ENCODE results near the gene KIRREL1.
A peak's percentile ranks its signal among the peaks of the same experiment; 100 is the strongest.

KIRREL1 gene

DNA sequence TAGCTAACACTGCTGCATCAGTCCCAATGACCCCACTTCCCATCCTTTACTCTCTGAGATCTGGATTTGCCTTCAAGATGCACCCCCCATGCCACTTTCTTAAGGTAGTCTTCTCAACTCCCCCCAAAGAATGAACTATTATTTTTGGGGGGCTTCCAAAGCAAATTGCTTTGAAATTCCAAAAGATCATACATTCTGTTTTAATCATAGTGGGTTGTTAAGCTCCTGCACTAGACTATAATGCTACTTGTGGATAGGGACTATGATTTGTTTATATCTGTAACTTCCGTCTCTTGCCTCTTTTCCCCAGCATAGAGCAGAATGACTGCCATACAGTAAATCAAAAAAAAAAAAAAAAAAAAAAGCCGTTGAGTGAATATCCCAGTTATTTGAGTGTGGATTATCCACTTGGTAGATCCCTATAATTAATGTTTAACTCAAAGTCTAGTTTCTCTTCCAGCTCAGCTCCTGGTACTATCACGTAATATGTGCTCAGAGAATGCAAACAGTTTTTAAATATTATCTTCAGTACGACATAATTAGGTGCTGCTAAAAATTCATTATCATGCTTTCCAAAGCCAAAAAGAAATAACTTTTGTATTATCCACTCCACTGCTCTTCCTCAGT lies 26.9 kb downstream of the KIRREL1 start:
- ChIA-PET CTCF (interaction anchor here (1.2 to 3.2 kb wide), 2 partner anchors 15 to 17 kb away, joined by 4 to 10 read pairs; no protein-coding TSS in a partner anchor), POLR2A (interaction anchor here (1.0 kb wide), 1 partner anchor 22 kb away, joined by 4 read pairs; no protein-coding TSS in a partner anchor)
- H3K27ac ChIP-seq (ENCODE audit: insufficient read depth in 1 of 2, low read depth in 1 of 2, low read length in 2 of 2, poor library complexity in 1 of 2, severe bottlenecking in 2 of 2), result no peak overlapping the region
- H3K36me3 ChIP-seq (ENCODE audit: control insufficient read depth in 4 of 4, insufficient read depth in 4 of 4, low read length in 3 of 4), result no peaks in the 10 kb centered on the region
- no CpG with 5 or more reads among the region's 4 CpGs for WGBS (ENCODE audit: insufficient coverage)
- H3K9me3 ChIP-seq (ENCODE audit: control extremely low read depth in 1 of 5, control insufficient read depth in 4 of 5, insufficient read depth in 2 of 5, low read depth in 1 of 5, low read length in 4 of 5), result no peaks in the 10 kb centered on the region
- H3K4me1 ChIP-seq (ENCODE audit: control extremely low read depth in 1 of 4, control insufficient read depth in 4 of 4, insufficient read depth in 4 of 4, low read length in 3 of 4), result peaks cover 0 to 3% (median 0%) of the 10 kb centered on the region in 4 experiments
- no peaks in the 10 kb centered on the region for H3K27me3 ChIP-seq (replicated peaks in 2 of 5; ENCODE audit: control insufficient read depth in 4 of 5, insufficient read depth in 5 of 5, low read length in 4 of 5)
- no peak overlapping the region for H3K4me3 ChIP-seq (ENCODE audit: control insufficient read depth in 1 of 7, extremely low read depth in 1 of 7, insufficient read depth in 4 of 7, low read depth in 2 of 7, low read length in 6 of 7)
- no peak for DNase-seq

- no peak overlapping the region for H3K4me3 ChIP-seq (ENCODE audit: control insufficient read depth in 1 of 7, extremely low read depth in 1 of 7, insufficient read depth in 4 of 7, low read depth in 2 of 7, low read length in 6 of 7)
- CTCF ChIA-PET, result interaction anchor here (0.7 to 3.2 kb wide), 3 partner anchors 14 to 23 kb away, joined by 3 to 10 read pairs (median 4); no protein-coding TSS in a partner anchor
- H3K36me3 ChIP-seq (ENCODE audit: control insufficient read depth in 4 of 4, insufficient read depth in 4 of 4, low read length in 3 of 4), result no peaks in the 10 kb centered on the region
- H3K4me1 ChIP-seq (ENCODE audit: control extremely low read depth in 1 of 4, control insufficient read depth in 4 of 4, insufficient read depth in 4 of 4, low read length in 3 of 4), result peaks cover 0 to 3% (median 0%) of the 10 kb centered on the region in 4 experiments
- DNase-seq, result peak in 2 of 3 donors; percentile 47 to 60
- WGBS (ENCODE audit: insufficient coverage), result 31% methylated on average over 5 of the region's 6 CpGs
- H3K27me3 ChIP-seq (replicated peaks in 2 of 5; ENCODE audit: control insufficient read depth in 4 of 5, insufficient read depth in 5 of 5, low read length in 4 of 5), result no peaks in the 10 kb centered on the region
- H3K9me3 ChIP-seq (ENCODE audit: control extremely low read depth in 1 of 5, control insufficient read depth in 4 of 5, insufficient read depth in 2 of 5, low read depth in 1 of 5, low read length in 4 of 5), result no peaks in the 10 kb centered on the region
- H3K27ac ChIP-seq (ENCODE audit: insufficient read depth in 1 of 2, low read depth in 1 of 2, low read length in 2 of 2, poor library complexity in 1 of 2, severe bottlenecking in 2 of 2), result no peak overlapping the region
- POLR2A ChIA-PET, result interaction anchor here (1.0 kb wide), 1 partner anchor 23 kb away, joined by 4 read pairs; no protein-coding TSS in a partner anchor
Observed at GRCh38 chr1:158020886-158021620, 27.6 kb downstream of the KIRREL1 start.

DNA sequence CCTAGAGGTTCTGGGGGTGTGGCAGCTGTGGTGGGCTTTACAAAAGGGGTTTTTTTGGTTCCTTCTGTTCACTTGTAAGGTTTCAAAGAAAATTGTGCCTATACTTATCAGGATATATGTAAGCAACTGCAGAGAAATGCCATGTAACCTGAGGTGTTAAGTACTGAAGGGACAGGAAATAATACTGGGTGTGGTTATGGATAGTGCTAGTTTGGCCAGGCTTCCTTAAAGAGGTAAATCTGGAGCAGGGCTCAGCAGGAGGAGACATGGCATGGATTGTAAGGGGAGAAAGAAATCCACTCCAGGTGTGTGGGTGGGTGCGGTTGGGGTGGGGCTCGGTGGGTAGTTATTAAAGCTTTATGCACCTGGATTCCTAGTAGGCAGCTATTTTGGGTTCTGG lies 28.3 kb downstream of the KIRREL1 start:
- CTCF ChIA-PET, result interaction anchor here (1.2 to 3.2 kb wide), 2 partner anchors 14 to 16 kb away, joined by 4 to 10 read pairs; no protein-coding TSS in a partner anchor
- DNase-seq, result no peak
- no peaks in the 10 kb centered on the region for H3K9me3 ChIP-seq (ENCODE audit: control extremely low read depth in 1 of 5, control insufficient read depth in 4 of 5, insufficient read depth in 2 of 5, low read depth in 1 of 5, low read length in 4 of 5)
- 100% methylated on average over 2 of the region's 2 CpGs for whole genome bisulfite sequencing (ENCODE audit: insufficient coverage)
- no peaks in the 10 kb centered on the region for H3K27me3 ChIP-seq (replicated peaks in 2 of 5; ENCODE audit: control insufficient read depth in 4 of 5, insufficient read depth in 5 of 5, low read length in 4 of 5)
- no peak overlapping the region for H3K27ac ChIP-seq (ENCODE audit: insufficient read depth in 1 of 2, low read depth in 1 of 2, low read length in 2 of 2, poor library complexity in 1 of 2, severe bottlenecking in 2 of 2)
- POLR2A ChIA-PET, result no interaction called here
- no peak overlapping the region for H3K4me3 ChIP-seq (ENCODE audit: control insufficient read depth in 1 of 7, extremely low read depth in 1 of 7, insufficient read depth in 4 of 7, low read depth in 2 of 7, low read length in 6 of 7)
- H3K4me1 ChIP-seq (ENCODE audit: control extremely low read depth in 1 of 4, control insufficient read depth in 4 of 4, insufficient read depth in 4 of 4, low read length in 3 of 4), result peaks cover 0 to 3% (median 0%) of the 10 kb centered on the region in 4 experiments
- H3K36me3 ChIP-seq (ENCODE audit: control insufficient read depth in 4 of 4, insufficient read depth in 4 of 4, low read length in 3 of 4), result no peaks in the 10 kb centered on the region

DNA sequence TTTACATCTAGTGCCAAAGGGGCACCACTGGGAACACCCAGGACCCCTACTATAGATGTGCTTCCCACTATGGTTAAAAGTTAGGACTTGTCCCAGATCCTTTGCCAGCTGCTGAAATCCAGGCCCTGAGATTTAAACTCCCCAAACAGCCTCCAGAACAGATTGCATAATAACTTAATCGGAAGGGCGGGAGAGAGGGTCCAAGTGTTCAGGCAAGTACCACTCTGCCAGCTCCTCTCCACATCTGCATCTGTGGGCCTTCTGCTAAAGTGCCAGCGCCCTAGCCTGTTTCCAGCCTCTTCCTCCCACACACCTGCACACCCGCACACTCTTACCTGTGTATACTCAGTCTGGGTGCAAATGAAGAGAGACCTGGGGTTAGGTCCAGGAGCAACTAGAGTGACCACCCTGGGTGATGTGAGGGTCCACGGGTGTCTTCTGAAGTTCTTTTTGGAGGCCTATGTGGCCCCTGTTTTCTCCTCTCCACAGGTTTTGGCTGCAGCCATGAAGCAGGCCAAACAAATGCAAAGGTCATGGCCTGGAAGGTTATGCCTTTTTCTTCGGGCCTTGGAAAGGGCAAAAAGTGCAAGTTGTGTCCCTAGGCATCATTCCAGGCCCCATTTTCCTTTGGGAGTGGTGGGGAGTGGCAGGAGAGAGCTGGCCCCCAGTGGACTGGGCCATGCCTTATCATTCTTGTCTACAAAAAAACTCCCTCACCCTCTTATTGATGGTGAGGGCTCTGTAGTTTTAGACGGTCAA lies 29.3 kb downstream of the KIRREL1 start:
- H3K27ac ChIP-seq (ENCODE audit: insufficient read depth in 1 of 2, low read depth in 1 of 2, low read length in 2 of 2, poor library complexity in 1 of 2, severe bottlenecking in 2 of 2), result no peak overlapping the region
- POLR2A ChIA-PET, result no interaction called here
- H3K27me3 ChIP-seq (replicated peaks in 2 of 5; ENCODE audit: control insufficient read depth in 4 of 5, insufficient read depth in 5 of 5, low read length in 4 of 5), result no peaks in the 10 kb centered on the region
- no peak for DNase-seq
- no peaks in the 10 kb centered on the region for H3K36me3 ChIP-seq (ENCODE audit: control insufficient read depth in 4 of 4, insufficient read depth in 4 of 4, low read length in 3 of 4)
- 98% methylated on average over 4 of the region's 7 CpGs for WGBS (ENCODE audit: insufficient coverage)
- peaks cover 0 to 3% (median 0%) of the 10 kb centered on the region in 4 experiments for H3K4me1 ChIP-seq (ENCODE audit: control extremely low read depth in 1 of 4, control insufficient read depth in 4 of 4, insufficient read depth in 4 of 4, low read length in 3 of 4)
- CTCF ChIA-PET, result interaction anchor here (3.2 kb wide), 1 partner anchor 15 kb away, joined by 10 read pairs; no protein-coding TSS in a partner anchor
- no peaks in the 10 kb centered on the region for H3K9me3 ChIP-seq (ENCODE audit: control extremely low read depth in 1 of 5, control insufficient read depth in 4 of 5, insufficient read depth in 2 of 5, low read depth in 1 of 5, low read length in 4 of 5)
- no peak overlapping the region for H3K4me3 ChIP-seq (ENCODE audit: control insufficient read depth in 1 of 7, extremely low read depth in 1 of 7, insufficient read depth in 4 of 7, low read depth in 2 of 7, low read length in 6 of 7)

GRCh38 chr1:158024737-158025136 lies 31.3 kb downstream of the KIRREL1 start:
- Histone ChIP-seq H3K27me3 (replicated peaks in 2 of 5; ENCODE audit: control insufficient read depth in 4 of 5, insufficient read depth in 5 of 5, low read length in 4 of 5) (no peaks in the 10 kb centered on the region), H3K4me1 (ENCODE audit: control extremely low read depth in 1 of 4, control insufficient read depth in 4 of 4, insufficient read depth in 4 of 4, low read length in 3 of 4) (peaks cover 0 to 3% (median 0%) of the 10 kb centered on the region in 4 experiments), H3K9me3 (ENCODE audit: control extremely low read depth in 1 of 5, control insufficient read depth in 4 of 5, insufficient read depth in 2 of 5, low read depth in 1 of 5, low read length in 4 of 5) (no peaks in the 10 kb centered on the region), H3K4me3 (ENCODE audit: control insufficient read depth in 1 of 7, extremely low read depth in 1 of 7, insufficient read depth in 4 of 7, low read depth in 2 of 7, low read length in 6 of 7) (no peak overlapping the region), H3K36me3 (ENCODE audit: control insufficient read depth in 4 of 4, insufficient read depth in 4 of 4, low read length in 3 of 4) (no peaks in the 10 kb centered on the region), H3K27ac (ENCODE audit: insufficient read depth in 1 of 2, low read depth in 1 of 2, low read length in 2 of 2, poor library complexity in 1 of 2, severe bottlenecking in 2 of 2) (no peak overlapping the region)
- ChIA-PET CTCF (interaction anchor here (1.1 to 1.8 kb wide), 2 partner anchors 33 to 62 kb away, joined by 3 to 4 read pairs; no protein-coding TSS in a partner anchor), POLR2A (interaction anchor here (0.7 kb wide), 1 partner anchor 102 kb away, joined by 7 read pairs; no protein-coding TSS in a partner anchor)
- DNase-seq, result no peak
- 100% methylated on average over 5 of the region's 7 CpGs for WGBS (ENCODE audit: insufficient coverage)

GRCh38 chr1:158025576-158026230 lies 32.3 kb downstream of the KIRREL1 start:
- ChIA-PET CTCF (interaction anchor here (1.5 to 2.9 kb wide), 2 partner anchors 11 to 34 kb away, joined by 7 to 19 read pairs; no protein-coding TSS in a partner anchor), POLR2A (no interaction called here)
- WGBS (ENCODE audit: insufficient coverage), result 97% methylated on average over 3 of the region's 6 CpGs
- no peaks in the 10 kb centered on the region for H3K36me3 ChIP-seq (ENCODE audit: control insufficient read depth in 4 of 4, insufficient read depth in 4 of 4, low read length in 3 of 4)
- no peak for DNase-seq
- H3K27me3 ChIP-seq (replicated peaks in 2 of 5; ENCODE audit: control insufficient read depth in 4 of 5, insufficient read depth in 5 of 5, low read length in 4 of 5), result no peaks in the 10 kb centered on the region
- H3K9me3 ChIP-seq (ENCODE audit: control extremely low read depth in 1 of 5, control insufficient read depth in 4 of 5, insufficient read depth in 2 of 5, low read depth in 1 of 5, low read length in 4 of 5), result no peaks in the 10 kb centered on the region
- peaks cover 0 to 3% (median 0%) of the 10 kb centered on the region in 4 experiments for H3K4me1 ChIP-seq (ENCODE audit: control extremely low read depth in 1 of 4, control insufficient read depth in 4 of 4, insufficient read depth in 4 of 4, low read length in 3 of 4)
- H3K4me3 ChIP-seq (ENCODE audit: control insufficient read depth in 1 of 7, extremely low read depth in 1 of 7, insufficient read depth in 4 of 7, low read depth in 2 of 7, low read length in 6 of 7), result no peak overlapping the region
- no peak overlapping the region for H3K27ac ChIP-seq (ENCODE audit: insufficient read depth in 1 of 2, low read depth in 1 of 2, low read length in 2 of 2, poor library complexity in 1 of 2, severe bottlenecking in 2 of 2)
